ENCODE measurements around the gene PXK. TPM values are rescaled to one million over a fixed set of nuclear protein-coding genes. Genes with fewer than 3 reads are reported as not detected.

The PXK gene
- polyA plus RNA-seq, 3 donors = 31.5 to 54.0 (median 52.9) TPM

- no peaks in the 10 kb centered on the region for H3K27me3 Mint-ChIP-seq (ENCODE audit: low read depth in 3 of 3)
- no peak overlapping the region for H3K4me2 ChIP-seq (replicated peaks; ENCODE audit: extremely low read depth, low read length, poor library complexity, severe bottlenecking)
- intact Hi-C loops (cut with micrococcal nuclease) = no loop called here
Observed at GRCh38 chr3:58388550-58389091, 55.9 kb downstream of the PXK start.

GRCh38 chr3:58391156-58391865 lies 58.6 kb downstream of the PXK start:
- H4K20me1 ChIP-seq (ENCODE audit: insufficient read depth, low read length) = peaks cover 18% of the 10 kb centered on the region
- peak overlapping the region in 3 of 7 donors; percentile 2 to 56 (median 23) for H3K27ac Mint-ChIP-seq
- H3K36me3 Mint-ChIP-seq = peaks cover 58 to 80% of the 10 kb centered on the region in 2 donors
- H3K79me2 ChIP-seq (ENCODE audit: insufficient read depth, low read length) = peaks cover 13% of the 10 kb centered on the region
- H3K4me2 ChIP-seq (replicated peaks; ENCODE audit: extremely low read depth, low read length, poor library complexity, severe bottlenecking) = no peak overlapping the region
- DNase-seq = no peak
- H2AFZ ChIP-seq (ENCODE audit: insufficient read depth, low read depth, low read length, poor library complexity, severe bottlenecking) = no peak overlapping the region
- no peak overlapping the region for H3K4me3 Mint-ChIP-seq
- no peaks in the 10 kb centered on the region for H3K27me3 Mint-ChIP-seq (ENCODE audit: low read depth in 3 of 3)
- intact Hi-C loops (cut with micrococcal nuclease) = no loop called here
- H3K9ac ChIP-seq (ENCODE audit: insufficient read depth, low read length, poor library complexity, severe bottlenecking) = no peak overlapping the region
- peaks cover 3 to 5% of the 10 kb centered on the region in 2 donors for H3K4me1 ChIP-seq (ENCODE audit: control insufficient read depth in 1 of 2, insufficient read depth in 2 of 2, low read length in 2 of 2)
- peaks cover 50 to 89% of the 10 kb centered on the region in 2 donors for H3K36me3 ChIP-seq (replicated peaks in 1 of 2; ENCODE audit: control insufficient read depth in 1 of 2, insufficient read depth in 2 of 2, low read length in 2 of 2)
- no peak overlapping the region for H3K4me3 ChIP-seq (replicated peaks in 1 of 3; ENCODE audit: low read depth in 2 of 3, low read length in 3 of 3)
- H3K4me1 Mint-ChIP-seq = peaks cover 17% of the 10 kb centered on the region
- WGBS (ENCODE audit: insufficient coverage) = 100% methylated on average over 1 of the region's 3 CpGs
- no peaks in the 10 kb centered on the region for H3K27me3 ChIP-seq (ENCODE audit: control insufficient read depth in 2 of 2, insufficient read depth in 2 of 2, low read length in 2 of 2)
- TF ChIP-seq, protein P1, sequence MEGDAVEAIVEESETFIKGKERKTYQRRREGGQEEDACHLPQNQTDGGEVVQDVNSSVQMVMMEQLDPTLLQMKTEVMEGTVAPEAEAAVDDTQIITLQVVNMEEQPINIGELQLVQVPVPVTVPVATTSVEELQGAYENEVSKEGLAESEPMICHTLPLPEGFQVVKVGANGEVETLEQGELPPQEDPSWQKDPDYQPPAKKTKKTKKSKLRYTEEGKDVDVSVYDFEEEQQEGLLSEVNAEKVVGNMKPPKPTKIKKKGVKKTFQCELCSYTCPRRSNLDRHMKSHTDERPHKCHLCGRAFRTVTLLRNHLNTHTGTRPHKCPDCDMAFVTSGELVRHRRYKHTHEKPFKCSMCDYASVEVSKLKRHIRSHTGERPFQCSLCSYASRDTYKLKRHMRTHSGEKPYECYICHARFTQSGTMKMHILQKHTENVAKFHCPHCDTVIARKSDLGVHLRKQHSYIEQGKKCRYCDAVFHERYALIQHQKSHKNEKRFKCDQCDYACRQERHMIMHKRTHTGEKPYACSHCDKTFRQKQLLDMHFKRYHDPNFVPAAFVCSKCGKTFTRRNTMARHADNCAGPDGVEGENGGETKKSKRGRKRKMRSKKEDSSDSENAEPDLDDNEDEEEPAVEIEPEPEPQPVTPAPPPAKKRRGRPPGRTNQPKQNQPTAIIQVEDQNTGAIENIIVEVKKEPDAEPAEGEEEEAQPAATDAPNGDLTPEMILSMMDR (IDR thresholded peaks at IDR 0.05) = no peak
- no peaks in the 10 kb centered on the region for H3K9me3 ChIP-seq (replicated peaks in 1 of 2; ENCODE audit: control insufficient read depth in 1 of 2, insufficient read depth in 1 of 2, low read length in 2 of 2)
- no peak overlapping the region for H3K27ac ChIP-seq (ENCODE audit: low read depth in 1 of 2, low read length in 2 of 2)
- H3K9me3 Mint-ChIP-seq = peaks cover 0 to 2% (median 0%) of the 10 kb centered on the region in 7 donors

More at GRCh38 chr3:58388550-58389091, 55.9 kb downstream of the PXK start:
- no peak overlapping the region for H3K4me3 ChIP-seq (replicated peaks in 1 of 3; ENCODE audit: low read depth in 2 of 3, low read length in 3 of 3)
- H2AFZ ChIP-seq (ENCODE audit: insufficient read depth, low read depth, low read length, poor library complexity, severe bottlenecking) = no peak overlapping the region
- Mint-ChIP-seq H3K27ac (peak overlapping the region in 4 of 7 donors; percentile 16 to 68 (median 40)), H3K36me3 (peaks cover 56 to 79% of the 10 kb centered on the region in 2 donors), H3K4me3 (no peak overlapping the region), H3K9me3 (peaks cover 0 to 2% (median 0%) of the 10 kb centered on the region in 7 donors), H3K4me1 (peaks cover 23% of the 10 kb centered on the region)
- peaks cover 33% of the 10 kb centered on the region for H4K20me1 ChIP-seq (ENCODE audit: insufficient read depth, low read length)
- peaks cover 45 to 89% of the 10 kb centered on the region in 2 donors for H3K36me3 ChIP-seq (replicated peaks in 1 of 2; ENCODE audit: control insufficient read depth in 1 of 2, insufficient read depth in 2 of 2, low read length in 2 of 2)
- H3K27me3 ChIP-seq (ENCODE audit: control insufficient read depth in 2 of 2, insufficient read depth in 2 of 2, low read length in 2 of 2) = no peaks in the 10 kb centered on the region
- H3K79me2 ChIP-seq (ENCODE audit: insufficient read depth, low read length) = peaks cover 28% of the 10 kb centered on the region
- DNase-seq = no peak
- peak overlapping the region in 1 of 2 donors; percentile 66 for H3K27ac ChIP-seq (ENCODE audit: low read depth in 1 of 2, low read length in 2 of 2)
- TF ChIP-seq, protein P1 (IDR thresholded peaks at IDR 0.05) = no peak
- H3K4me1 ChIP-seq (ENCODE audit: control insufficient read depth in 1 of 2, insufficient read depth in 2 of 2, low read length in 2 of 2) = peaks cover 3 to 5% of the 10 kb centered on the region in 2 donors
- H3K9me3 ChIP-seq (replicated peaks in 1 of 2; ENCODE audit: control insufficient read depth in 1 of 2, insufficient read depth in 1 of 2, low read length in 2 of 2) = no peaks in the 10 kb centered on the region
- no peak overlapping the region for H3K9ac ChIP-seq (ENCODE audit: insufficient read depth, low read length, poor library complexity, severe bottlenecking)
